Breast epithelium (tissue), 4 donors: ENCODE measurements around the gene LRRC8A. TPM values are rescaled to one million over a fixed set of nuclear protein-coding genes. Genes with fewer than 3 reads are reported as not detected.
A peak's percentile ranks its signal among the peaks of the same experiment; 100 is the strongest.
"Not testable (repeated sequence)": the region's sequence is repeated elsewhere in the genome, so short reads cannot be mapped to it uniquely, and the experiment has no call there.

Experiments
- DNase-seq, 2 donors: peaks; one replicate each; pipeline ENCODE4 v3.0.0-alpha.2; 2019; ENCODE audit warnings: low spot score in 2 of 2
- H3K27ac ChIP-seq, 2 donors: fragments of 200-600 bp; sonication (generic) in 1 of 2; one replicate each; pipeline ENCODE4 v1.5.1; 2016 to 2019; ENCODE audit warnings: mild to moderate bottlenecking in 1 of 2
- H3K27me3 ChIP-seq, 2 donors: fragments of 200-600 bp; sonication (generic) in 1 of 2; one replicate each; pipeline versions ENCODE4 v1.5.1 to v1.6.0; 2017 to 2019; ENCODE audit warnings: control low read depth in 1 of 2, mild to moderate bottlenecking in 1 of 2
- H3K36me3 ChIP-seq: fragments of 200-600 bp; one replicate; pipeline ENCODE4 v1.5.1; 2019
- H3K4me1 ChIP-seq, 2 donors: fragments of 200-600 bp; sonication (generic); one replicate each; pipeline ENCODE4 v1.5.1; 2016 to 2019; ENCODE audit warnings: control low read depth in 1 of 2
- H3K4me3 ChIP-seq, 3 donors: fragments of 200-600 bp; sonication (generic); 1 replicate in 2 of 3; 2 replicates in 1 of 3; pipeline ENCODE4 v1.5.1; 2016 to 2019; ENCODE audit warnings: mild to moderate bottlenecking in 3 of 3, moderate library complexity in 2 of 3
- H3K9me3 ChIP-seq, 2 donors: fragments of 200-600 bp; sonication (generic) in 1 of 2; one replicate each; pipeline ENCODE4 v1.5.1; 2016 to 2019; ENCODE audit warnings: control low read depth in 1 of 2
- CTCF ChIP-seq, 3 donors: fragments of 450-650 bp; IDR thresholded peaks; one replicate each; pipeline ENCODE4 v1.5.1; 2016 to 2017; ENCODE audit warnings: antibody characterized with exemption in 3 of 3, mild to moderate bottlenecking in 3 of 3, moderate library complexity in 3 of 3
- POLR2A ChIP-seq: fragments of 450-650 bp; IDR thresholded peaks from one replicate; pipeline ENCODE4 v1.6.1; 2016; ENCODE audit warnings: antibody characterized with exemption, mild to moderate bottlenecking, moderate library complexity
- POLR2AphosphoS5 ChIP-seq, 3 donors: sonication (generic); formaldehyde crosslinking; IDR thresholded peaks; one replicate each; pipeline ENCODE4 v1.6.1; 2017; ENCODE audit warnings: antibody characterized with exemption in 3 of 3
- intact Hi-C: fragments of 100-400 bp; cut with DNase I; formaldehyde crosslinking; loops from one replicate; pipeline ENCODE4 v1.15.1; 2023; ENCODE audit warnings: low total_unique reads
- total RNA-seq, 3 donors: library from RNA; depleted of rRNA; stranded (reverse); fragments of >200 nt; gene quantifications; one replicate each; pipeline ENCODE4 v1.1.0, GENCODE V29; 2016

Gene LRRC8A
- total RNA-seq, 3 donors from 2014 or later, result 26.1 to 52.7 (median 40.6) TPM

GRCh38 chr9:128861501-128861900 lies 20.4 kb upstream of the LRRC8A start:
- no peaks in the 10 kb centered on the region for H3K36me3 ChIP-seq
- H3K4me1 ChIP-seq, result no peaks in the 10 kb centered on the region
- no peaks in the 10 kb centered on the region for H3K9me3 ChIP-seq
- intact Hi-C loops, result no loop called here
- no peak overlapping the region for H3K4me3 ChIP-seq
- DNase-seq, result no peak
- peak overlapping the region; percentile 69 to 81 for H3K27ac ChIP-seq
- H3K27me3 ChIP-seq, result no peaks in the 10 kb centered on the region
- TF ChIP-seq POLR2AphosphoS5 (IDR thresholded peaks at IDR 0.05) (no peak), CTCF (IDR thresholded peaks at IDR 0.05) (no peak), POLR2A (no peak)

GRCh38 chr9:128862401-128862851 lies 19.5 kb upstream of the LRRC8A start:
- no peaks in the 10 kb centered on the region for H3K36me3 ChIP-seq
- no peaks in the 10 kb centered on the region for H3K9me3 ChIP-seq
- no peaks in the 10 kb centered on the region for H3K27me3 ChIP-seq
- intact Hi-C loops, result no loop called here
- peak in 1 of 2 donors; percentile 56 for DNase-seq
- no peaks in the 10 kb centered on the region for H3K4me1 ChIP-seq
- peak overlapping the region; percentile 64 to 81 for H3K27ac ChIP-seq
- no peak overlapping the region for H3K4me3 ChIP-seq
- TF ChIP-seq POLR2AphosphoS5 (IDR thresholded peaks at IDR 0.05) (no peak), CTCF (IDR thresholded peaks at IDR 0.05) (no peak), POLR2A (no peak)

- no peaks in the 10 kb centered on the region for H3K36me3 ChIP-seq
- H3K9me3 ChIP-seq, result no peaks in the 10 kb centered on the region
- H3K27ac ChIP-seq, result peak overlapping the region; percentile 21 to 81
- H3K27me3 ChIP-seq, result no peaks in the 10 kb centered on the region
- peak in 1 of 2 donors; percentile 77 for DNase-seq
- H3K4me3 ChIP-seq, result no peak overlapping the region
- intact Hi-C loops, result no loop called here
- TF ChIP-seq CTCF (IDR thresholded peaks at IDR 0.05) (peak; percentile 89 to 93 (median 92)), POLR2AphosphoS5 (IDR thresholded peaks at IDR 0.05) (no peak), POLR2A (no peak)
- H3K4me1 ChIP-seq, result no peaks in the 10 kb centered on the region
These were observed 18.3 kb upstream of the LRRC8A start for GRCh38 chr9:128863647-128864046.

- Histone ChIP-seq H3K4me3 (no peak overlapping the region), H3K4me1 (no peaks in the 10 kb centered on the region), H3K27me3 (no peaks in the 10 kb centered on the region), H3K36me3 (no peaks in the 10 kb centered on the region), H3K27ac (no peak overlapping the region), H3K9me3 (no peaks in the 10 kb centered on the region)
- TF ChIP-seq POLR2AphosphoS5 (IDR thresholded peaks at IDR 0.05) (no peak), POLR2A (no peak), CTCF (IDR thresholded peaks at IDR 0.05) (no peak)
- no peak for DNase-seq
- intact Hi-C loops, result no loop called here
These were observed 11.6 kb upstream of the LRRC8A start for GRCh38 chr9:128870128-128870940.

GRCh38 chr9:128870941-128871265 lies 11.0 kb upstream of the LRRC8A start:
- H3K36me3 ChIP-seq, H3K27ac ChIP-seq, DNase-seq, H3K4me3 ChIP-seq, H3K27me3 ChIP-seq, intact Hi-C loops, H3K9me3 ChIP-seq, H3K4me1 ChIP-seq: not testable (repeated sequence)
